GM18517 (cell line): ENCODE data around the gene GPRIN3.

Source experiments
- ATAC-seq: cut with Tn5 transposase; IDR thresholded peaks from one replicate; pipeline ENCODE4 v1.9.1; 2021; ENCODE audit warnings: mild to moderate bottlenecking, moderate library complexity; ENCODE audit not compliant: unreplicated experiment

The GPRIN3 gene

DNA sequence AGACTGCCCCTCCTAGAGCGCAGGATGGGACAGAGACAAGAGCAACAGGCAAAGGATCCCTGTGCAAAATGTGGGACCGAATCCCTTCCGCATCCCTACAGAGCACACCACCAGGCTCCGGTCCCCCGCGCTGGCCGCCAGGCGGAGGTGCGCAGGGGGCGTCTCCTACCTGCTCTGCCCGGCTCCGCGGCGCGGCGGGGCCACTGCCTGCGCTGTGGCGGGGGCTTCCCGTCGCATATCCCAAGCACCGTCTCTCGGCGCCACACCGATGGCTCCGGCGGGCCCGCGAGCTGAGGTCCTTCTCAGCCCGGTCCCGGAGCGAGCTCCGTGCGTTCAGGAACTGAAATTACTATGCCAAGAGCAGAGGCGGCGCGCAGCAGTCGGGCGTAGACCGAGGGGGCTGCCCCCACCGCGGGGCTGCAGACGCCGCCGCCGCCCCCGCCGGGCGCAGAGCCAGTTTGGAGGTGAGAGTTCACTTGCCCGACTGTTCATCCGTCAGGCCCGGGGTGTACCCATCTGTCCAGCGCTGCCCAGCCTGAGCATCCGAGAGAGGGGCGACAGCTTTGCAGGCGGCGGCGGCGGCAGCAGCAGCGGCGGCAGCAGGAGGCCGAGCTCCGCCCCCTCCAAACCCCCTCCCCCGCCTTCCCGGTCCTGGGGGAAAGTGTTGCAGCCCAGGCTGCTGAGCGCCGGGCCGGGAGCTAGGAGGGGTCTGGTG lies at the start of gene GPRIN3:
Gene GPRIN3, minus strand, starts transcription at position 355 of the 715 bp plus-strand sequence. CDS start 57,690 bp downstream, outside the sequence.
- ATAC-seq, result peak; percentile 81

DNA sequence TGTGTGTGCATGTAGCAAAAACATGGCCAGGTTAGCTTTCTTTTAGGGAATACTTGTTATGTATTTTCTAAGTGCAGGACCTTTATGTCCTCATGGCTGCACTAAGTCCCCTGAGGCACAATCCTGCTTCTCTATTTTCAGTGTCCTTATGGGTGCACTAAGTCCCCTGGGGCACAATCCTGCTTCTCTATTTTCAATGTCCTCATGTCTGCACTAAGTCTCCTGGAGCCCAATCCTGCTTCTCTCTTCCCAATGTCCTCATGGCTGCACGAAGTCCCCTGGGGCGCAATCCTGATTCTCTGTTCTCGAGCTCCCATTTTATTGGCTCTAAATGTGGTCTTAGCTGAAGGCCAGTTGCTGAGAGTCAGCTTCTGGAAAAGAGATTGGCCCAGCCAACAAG lies 49.7 kb upstream of the GPRIN3 start:
- ATAC-seq, result no peak

DNA sequence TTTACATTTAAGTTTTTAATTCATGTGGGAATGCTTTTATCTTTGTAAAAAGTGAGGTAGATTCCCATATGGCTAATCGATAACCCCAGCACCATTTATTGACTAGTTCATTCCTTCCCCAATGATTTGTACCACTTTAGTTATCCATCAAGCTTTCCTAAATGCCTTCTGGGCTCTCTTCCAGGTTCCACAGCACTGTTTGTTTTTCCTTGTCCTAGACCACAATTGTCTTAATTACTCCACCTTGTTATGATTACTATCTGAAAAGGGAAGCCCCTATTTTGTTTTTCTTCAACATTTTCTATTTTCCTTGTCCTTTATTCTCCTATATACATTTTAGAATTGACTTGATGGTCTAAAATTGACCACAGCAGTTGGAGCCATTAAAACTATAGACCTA lies 48.5 kb upstream of the GPRIN3 start:
- no peak for ATAC-seq

DNA sequence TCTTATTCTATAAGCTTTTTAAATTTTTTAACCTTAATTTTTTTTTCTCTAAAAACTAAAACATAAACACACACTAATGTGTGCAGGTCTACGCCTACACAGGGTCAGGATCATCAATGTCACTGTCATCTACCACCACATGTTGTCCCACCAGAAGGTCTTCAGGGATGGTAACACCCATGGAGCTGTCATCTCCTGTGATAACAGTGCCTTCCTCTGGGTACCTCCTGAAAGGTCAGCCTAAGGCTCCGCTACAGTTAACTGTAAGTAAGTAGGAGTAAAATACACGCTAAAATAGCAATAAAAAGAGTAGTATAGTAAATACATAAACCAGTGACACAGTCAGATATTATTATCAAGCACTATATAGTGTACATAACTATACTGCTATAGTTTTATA lies 45.9 kb upstream of the GPRIN3 start:
- no peak for ATAC-seq

DNA sequence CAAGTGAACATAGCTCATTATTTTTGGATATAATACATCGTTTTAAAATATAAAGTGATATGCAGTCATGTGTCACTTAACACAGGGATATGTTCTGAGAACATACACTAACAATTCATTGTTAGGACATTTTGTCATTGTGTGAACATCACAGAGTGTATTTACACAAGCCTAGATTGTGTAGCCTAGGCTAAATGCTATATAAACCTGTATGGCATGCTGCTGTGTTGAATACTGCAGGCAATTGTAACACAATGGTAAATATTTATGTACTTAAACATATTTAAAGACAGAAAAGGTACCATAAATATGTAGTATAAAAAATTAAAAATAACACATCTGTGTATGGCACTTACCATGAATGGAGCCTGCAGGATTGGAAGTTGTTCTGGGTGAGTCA lies 44.9 kb upstream of the GPRIN3 start:
- ATAC-seq, result no peak

DNA sequence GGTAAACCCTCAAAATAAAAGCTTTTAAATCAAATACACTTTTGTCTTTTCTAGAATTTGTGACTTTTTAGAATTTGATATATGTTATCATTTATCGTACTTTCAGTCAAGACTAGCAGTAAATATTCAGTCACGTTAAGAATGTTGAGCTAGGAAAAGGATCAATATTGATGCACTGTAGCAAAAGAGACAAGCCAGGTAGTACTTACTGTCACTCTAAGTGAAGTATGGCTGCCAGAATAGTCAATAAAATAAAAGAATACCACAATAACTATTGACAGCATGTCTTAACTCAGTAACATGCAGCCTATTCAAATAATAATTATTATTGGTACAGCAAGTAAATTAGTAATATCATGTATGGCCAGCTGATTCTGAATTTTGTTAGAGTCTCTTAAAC lies 43.6 kb upstream of the GPRIN3 start:
- no peak for ATAC-seq

DNA sequence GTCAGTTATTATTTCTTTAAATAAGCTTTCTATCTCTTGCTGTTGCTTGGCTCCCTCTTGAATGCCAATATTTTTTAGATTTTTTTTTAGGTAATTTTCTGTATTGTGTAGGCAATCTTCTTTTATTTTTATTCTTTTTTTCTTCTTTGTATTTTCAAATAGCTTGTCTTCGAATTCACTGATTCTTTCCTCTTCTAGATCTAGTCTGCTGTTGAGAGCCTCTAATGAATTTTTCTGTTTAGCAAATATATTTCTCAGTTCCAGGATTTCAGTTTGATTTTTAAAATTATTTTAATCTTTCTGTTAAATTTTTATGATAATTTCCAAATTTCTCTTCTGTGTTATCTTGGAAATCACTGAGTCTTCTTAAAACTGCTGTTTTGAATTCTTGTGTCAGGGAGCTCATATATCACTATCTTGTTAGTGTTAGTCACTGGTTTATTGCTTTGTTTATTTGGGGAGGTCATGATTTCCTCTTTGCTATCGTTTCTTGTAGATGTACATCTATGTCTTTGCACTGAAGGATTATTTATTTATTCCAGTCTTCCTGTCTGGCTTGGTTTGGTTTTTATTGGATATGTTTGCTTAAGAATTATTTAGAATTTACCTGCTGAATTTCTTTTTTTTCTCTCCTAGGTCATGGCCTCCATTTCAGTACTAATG lies 39.9 kb upstream of the GPRIN3 start:
- ATAC-seq, result no peak

DNA sequence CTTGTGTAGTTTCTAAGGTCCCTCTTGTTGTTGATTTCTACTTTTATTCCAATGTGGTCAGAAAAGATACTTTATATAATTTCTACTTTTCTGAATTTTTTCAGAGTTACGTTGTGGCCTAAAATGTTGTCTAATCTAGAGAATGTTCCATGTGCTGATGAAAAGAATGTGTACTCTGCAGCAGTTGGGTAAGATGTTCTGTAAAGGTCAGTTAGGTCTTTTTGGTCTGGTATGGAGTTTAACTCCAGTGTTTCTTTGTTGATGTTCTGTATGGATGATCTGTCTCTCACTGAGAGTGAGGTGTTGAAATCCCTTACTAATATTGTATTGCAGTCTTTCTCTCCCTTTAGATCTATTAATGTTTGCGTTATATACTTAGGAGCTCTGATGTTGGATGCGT lies 37.0 kb upstream of the GPRIN3 start:
- no peak for ATAC-seq

DNA sequence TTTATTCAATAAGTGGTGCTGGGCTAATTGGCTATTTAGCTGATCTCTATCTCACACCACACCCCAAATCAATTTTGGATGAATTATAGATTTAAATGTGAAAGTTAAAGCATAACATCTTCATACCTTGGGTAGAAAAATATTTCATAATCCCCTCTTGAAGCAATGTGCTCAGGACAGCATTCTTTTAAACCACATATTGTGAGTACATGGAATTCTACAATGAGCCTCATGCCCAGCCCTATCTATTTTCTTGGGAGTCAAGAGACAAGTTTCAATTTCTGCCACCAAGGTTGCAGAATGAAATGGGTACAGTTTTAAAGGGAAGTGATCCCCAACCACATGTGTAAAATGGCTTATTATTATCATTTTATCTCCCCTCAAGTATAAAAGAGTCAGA lies 30.6 kb upstream of the GPRIN3 start:
- ATAC-seq, result no peak

DNA sequence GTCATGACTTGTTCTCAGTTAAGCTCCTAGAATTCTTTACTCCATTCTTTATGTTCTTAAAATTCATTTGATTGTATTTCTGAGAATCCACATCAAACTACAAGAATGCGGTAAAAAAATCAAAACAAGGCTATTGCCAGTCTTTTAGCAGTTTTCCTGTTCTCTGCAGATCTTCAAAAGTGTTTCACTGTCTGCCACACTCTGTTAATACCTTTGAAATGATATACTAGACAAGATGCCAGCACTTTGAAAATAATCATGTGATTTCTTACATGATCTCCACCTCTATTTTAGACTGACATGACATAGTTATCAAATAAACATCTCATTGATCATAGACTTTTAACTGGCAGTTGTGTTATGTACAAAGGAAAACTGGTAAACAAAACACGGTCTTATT lies 30.1 kb upstream of the GPRIN3 start:
- ATAC-seq, result no peak

DNA sequence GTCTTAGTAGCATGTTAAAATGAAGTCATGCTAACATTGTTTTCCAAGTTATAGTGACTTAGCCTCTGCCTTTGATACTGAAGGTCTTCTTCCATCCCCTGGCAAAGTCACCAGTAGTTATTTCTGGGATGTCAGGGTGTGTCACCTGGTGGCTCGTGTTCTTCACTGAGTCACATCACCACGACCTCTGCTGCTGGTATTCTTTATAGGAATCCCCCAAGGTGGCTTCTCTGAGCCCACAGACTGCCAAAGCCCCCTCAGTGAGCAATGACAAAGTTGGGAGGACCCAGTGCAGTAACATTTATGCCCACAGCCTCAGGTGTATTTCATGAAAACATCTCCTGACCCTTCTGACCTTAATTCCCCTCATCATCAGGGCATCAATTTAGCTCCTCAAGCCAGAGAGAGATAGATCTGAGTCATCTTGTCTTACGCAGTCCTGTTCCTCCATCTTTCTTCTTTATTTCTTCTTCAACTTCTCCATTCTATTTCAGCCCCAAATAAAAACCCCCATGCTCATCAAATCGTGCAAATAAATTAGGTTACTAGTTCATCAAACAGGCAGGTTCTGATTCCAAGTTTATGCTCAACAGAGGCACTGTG lies 29.3 kb upstream of the GPRIN3 start:
- ATAC-seq, result no peak

DNA sequence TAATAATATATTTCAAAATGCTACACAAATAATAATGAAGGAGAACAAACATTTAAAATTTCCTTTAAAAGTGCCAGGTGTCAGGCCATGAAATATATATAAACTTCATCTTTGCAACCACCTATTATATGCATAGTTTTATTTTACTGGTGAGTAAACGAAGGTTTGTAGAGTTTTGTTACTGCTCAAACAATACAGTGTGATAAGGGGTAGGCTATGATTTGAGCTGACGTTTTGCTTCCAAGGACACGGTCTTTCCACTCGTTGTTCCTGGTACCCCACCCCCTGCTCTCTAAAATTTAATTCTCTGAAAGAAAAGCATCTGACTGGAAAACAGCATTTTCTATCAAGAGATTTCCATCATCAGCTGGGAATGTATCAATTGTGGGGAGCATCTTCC lies 27.2 kb upstream of the GPRIN3 start:
- no peak for ATAC-seq

DNA sequence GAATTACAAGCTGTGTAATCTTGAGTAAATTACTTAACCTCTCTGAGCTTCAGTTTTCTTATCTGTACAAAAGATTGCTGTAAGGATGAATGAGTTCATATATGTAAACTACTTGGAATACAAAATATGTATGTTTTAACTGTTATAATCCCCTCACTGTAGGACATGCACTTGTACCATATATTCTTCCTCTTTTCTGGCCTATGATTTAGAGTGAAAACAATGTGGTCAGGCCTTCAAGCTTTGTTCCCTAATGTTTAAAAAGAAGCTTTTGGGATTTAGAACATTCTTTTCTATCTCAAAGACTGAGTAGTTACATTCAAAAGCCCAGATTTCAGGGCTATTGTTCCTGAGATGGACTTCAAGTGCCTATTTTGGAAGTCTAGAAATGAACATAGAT lies 26.7 kb upstream of the GPRIN3 start:
- ATAC-seq, result no peak

DNA sequence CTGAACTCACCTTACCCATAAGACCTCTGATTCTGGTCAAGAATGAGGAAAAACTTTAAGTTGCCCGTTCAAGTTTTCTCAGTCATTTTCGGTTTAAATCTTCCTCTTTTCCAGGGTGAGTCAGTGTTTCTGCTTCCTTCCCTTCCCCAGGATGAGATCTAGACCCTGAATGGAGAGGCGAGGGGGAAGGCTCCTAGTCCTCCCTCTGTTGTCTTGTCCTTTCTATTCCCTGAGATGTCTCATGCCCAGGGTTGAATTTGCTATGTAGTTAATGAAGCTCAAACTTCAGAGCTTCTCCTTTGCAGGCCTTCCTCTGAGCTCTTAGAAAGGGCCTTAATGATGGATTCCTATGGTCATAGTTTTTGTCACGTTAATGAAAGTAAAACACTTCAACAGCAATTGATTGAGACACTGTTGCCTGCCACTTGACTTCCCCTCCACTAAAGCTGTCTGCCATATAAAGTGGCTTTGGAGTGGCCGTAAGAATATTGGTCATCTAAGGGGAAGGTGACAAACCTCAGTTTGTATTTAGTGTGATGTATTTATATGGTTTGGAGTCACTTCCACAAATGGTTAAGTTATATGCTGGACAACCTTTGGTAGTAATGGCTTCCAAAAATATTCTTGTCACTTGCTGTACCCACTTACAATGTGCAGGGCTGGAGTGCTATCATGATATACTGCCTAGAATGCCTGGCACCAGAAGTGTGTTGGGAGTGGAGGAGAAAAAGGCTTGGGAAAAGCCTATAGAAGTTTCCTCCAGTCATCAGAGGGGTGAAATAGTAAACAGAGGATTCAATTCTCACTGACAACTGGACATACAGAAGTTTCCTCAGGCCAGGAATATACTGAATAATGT lies 24.3 kb upstream of the GPRIN3 start:
- ATAC-seq, result no peak

DNA sequence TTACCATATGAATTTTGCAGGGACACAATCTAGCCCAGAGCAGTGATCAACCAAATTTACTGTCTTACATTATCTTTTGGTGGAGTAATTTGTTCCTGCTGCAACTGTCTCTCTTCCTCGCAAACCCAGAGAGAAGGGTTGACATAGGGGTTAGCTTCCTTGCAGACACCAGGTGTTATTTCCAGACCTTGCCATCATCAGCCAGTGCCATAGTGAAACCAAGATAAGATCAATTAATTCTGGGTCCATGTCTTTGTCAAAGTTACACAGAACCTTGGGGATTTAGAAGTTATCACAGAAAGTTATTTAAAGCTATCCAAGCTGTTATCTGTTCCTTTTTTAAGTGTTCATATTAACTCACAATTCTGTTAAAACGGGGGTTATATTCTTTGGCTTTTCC lies 23.6 kb upstream of the GPRIN3 start:
- no peak for ATAC-seq

DNA sequence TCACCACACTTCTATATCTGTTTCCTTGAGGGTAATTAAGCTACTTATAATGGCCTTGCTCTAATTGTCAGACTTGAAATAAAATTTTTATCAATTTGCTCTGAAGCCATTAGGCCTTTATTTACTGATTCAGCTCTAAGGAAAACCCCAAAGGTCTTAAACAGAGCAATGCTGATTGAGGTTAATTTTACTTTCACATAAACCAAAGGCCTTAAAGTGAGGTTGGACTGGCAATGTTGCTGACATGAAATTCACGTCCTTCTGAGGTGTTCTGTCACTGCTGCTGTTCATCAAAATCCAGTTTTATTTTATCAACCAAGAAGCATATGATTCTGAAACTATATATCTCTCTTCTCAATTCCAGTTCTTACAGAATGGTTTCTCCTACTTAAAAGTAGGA lies 21.7 kb upstream of the GPRIN3 start:
- no peak for ATAC-seq

DNA sequence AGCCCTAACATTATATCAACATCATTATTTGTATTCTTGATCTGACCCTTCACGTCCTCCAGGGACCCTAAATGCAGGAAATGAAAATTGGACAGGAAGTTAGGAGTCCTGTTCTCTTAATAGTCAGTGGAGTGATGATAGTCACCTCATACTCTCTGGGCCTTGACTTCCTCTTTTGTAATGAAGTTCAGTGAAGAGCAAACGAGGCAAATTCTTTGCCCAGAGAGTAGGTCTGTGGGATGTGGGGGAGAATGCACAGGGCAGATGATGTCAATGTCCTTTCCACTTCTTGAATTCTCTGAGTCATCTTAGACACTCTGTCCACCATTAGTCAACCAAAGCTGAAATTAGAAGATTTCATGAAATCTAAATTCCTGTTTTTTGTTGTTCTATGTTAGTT lies 17.1 kb upstream of the GPRIN3 start:
- ATAC-seq, result peak; percentile 94

DNA sequence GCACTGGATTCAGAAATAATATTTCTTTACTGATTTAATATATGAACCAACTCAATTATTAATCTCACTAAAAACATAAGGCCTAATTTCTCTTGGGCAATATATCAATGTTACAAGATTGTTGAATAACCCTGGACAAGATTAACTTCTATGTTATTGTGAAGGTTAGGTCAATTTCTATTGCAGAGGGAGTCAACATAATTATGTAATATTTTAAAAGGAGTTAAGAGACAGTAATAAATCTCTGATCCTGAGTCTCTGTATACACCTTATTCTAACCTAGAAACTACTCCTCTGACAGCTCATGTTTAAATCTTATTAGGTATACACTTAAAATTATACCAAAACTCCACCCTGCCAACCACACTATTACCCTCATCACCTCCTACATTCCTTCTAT lies 15.1 kb upstream of the GPRIN3 start:
- no peak for ATAC-seq

DNA sequence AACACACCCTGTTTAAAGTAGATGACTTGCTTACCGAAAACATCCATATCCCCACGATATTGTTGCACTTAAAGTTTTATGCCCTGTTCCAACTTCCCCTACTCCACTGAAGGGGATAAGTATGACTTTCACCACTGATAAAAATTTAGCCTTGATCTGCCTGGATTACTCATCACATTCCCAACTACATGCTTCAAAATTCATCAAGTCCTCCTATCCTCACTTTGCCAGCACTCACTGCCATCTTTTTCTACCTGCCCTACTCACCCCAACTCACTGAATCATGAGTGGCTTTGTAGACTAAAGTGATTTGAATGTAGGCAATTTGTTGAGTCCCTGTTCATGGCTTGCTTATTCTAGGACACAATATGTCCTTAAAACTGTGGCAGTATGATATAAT lies 12.2 kb upstream of the GPRIN3 start:
- no peak for ATAC-seq

DNA sequence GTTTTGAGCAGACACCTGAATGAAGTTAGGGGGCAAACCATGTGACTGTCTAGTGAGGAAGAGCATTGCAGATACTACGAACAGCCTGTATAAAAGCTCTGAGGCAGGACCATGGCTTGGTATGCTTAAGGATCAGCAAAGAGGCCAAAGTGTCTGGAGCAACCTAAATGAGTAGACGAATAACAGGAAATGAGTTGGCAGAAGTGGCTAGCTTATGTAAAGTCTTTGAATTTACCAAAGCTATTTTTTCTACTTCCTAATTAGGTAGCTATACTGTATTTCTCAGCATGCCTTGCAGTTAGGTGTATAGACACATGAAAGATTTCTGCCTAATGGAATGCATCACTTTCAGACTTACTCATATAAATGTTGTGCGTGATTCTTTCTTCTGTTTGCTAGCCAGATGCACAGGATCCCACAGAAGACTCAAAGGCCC lies 9.3 kb upstream of the GPRIN3 start:
- no peak for ATAC-seq

DNA sequence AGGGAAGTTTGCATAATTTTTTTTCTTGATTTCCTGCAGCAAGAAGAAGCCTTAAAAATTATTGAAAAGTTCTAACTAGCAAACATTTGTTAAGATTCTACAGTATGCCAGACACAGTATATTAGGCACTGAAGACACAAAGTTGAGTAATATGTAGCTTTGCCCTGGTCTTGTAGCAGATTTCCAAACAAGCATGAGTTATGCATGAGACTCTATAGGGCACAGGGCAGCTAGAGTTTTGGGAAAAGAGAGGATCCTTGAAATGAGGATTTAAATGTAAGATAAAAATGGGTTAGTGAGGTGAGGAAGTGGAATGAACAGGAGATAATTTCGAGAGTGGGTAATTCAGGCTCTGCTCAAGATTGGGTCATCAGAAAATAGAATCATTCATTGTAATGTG lies 8.6 kb upstream of the GPRIN3 start:
- ATAC-seq, result no peak
